T-cell (primary cell): Measurements from ENCODE around the gene ZNF462. TPM values are rescaled to one million over a fixed set of nuclear protein-coding genes. Genes with fewer than 3 reads are reported as not detected.

Experiments used
- ATAC-seq, 4 experiments: fragments of 200-7000 bp in 3 of 4; fragments of 150-1000 bp in 1 of 4; cut with Tn5 transposase; replicated peaks in 1 of 4; 1 replicate in 3 of 4; 2 replicates in 1 of 4; pipeline ENCODE4 v1.10.0; 2021; ENCODE audit warnings: moderate library complexity in 3 of 4, mild to moderate bottlenecking in 2 of 4, moderate number of reproducible peaks in 1 of 4
- CTCF ChIA-PET, 2 donors: fragments of 300-600 bp; sonication (Branson Sonifier 250); formaldehyde crosslinking; loops; one replicate each; lab custom pipeline; 2022; ENCODE audit warnings: antibody characterized with exemption in 2 of 2; lab: Charles Lee
- POLR2A ChIA-PET, 2 donors: fragments of 300-600 bp; sonication (Branson Sonifier 250); formaldehyde crosslinking; loops; one replicate each; lab custom pipeline; 2022; ENCODE audit warnings: antibody characterized with exemption in 2 of 2; lab: Charles Lee
- DNase-seq, 35 experiments: peaks; one replicate each; pipeline versions ENCODE4 v3.0.0 to v3.0.0-alpha.2; 2013 to 2023
- H3K27ac ChIP-seq: one replicate; pipeline ENCODE4 v1.5.1; 2013; ENCODE audit warnings: low read length
- H3K27me3 ChIP-seq, 2 experiments: replicated peaks in 1 of 2; 1 replicate in 1 of 2; 2 replicates in 1 of 2; pipeline versions ENCODE4 v1.6.1 to v1.7.0; 2013; ENCODE audit warnings: low read length in 1 of 2, mixed read lengths in 1 of 2; ENCODE audit not compliant: control insufficient read depth in 2 of 2, insufficient read depth in 2 of 2; ENCODE audit errors: extremely low read depth in 1 of 2
- H3K36me3 ChIP-seq, 2 donors: 1 replicate in 1 of 2; 2 replicates in 1 of 2; pipeline versions ENCODE4 v1.6.1 to v1.7.0; 2013; ENCODE audit warnings: low read length in 1 of 2; ENCODE audit not compliant: control insufficient read depth in 2 of 2, insufficient read depth in 1 of 2; ENCODE audit errors: extremely low read depth in 1 of 2
- H3K4me1 ChIP-seq, 2 experiments: 1 replicate in 1 of 2; 2 replicates in 1 of 2; pipeline versions ENCODE4 v1.6.1 to v1.7.0; 2013; ENCODE audit warnings: low read length in 2 of 2, mixed read lengths in 1 of 2; ENCODE audit not compliant: insufficient read depth in 2 of 2, control insufficient read depth in 1 of 2; ENCODE audit errors: extremely low read depth in 1 of 2
- H3K4me3 ChIP-seq, 2 donors: 1 replicate in 1 of 2; 2 replicates in 1 of 2; pipeline versions ENCODE4 v1.5.1 to v1.7.0; 2013; ENCODE audit warnings: mild to moderate bottlenecking in 2 of 2, low read length in 1 of 2, moderate library complexity in 1 of 2; ENCODE audit not compliant: control insufficient read depth in 1 of 2; ENCODE audit errors: extremely low read depth in 1 of 2
- H3K9me3 ChIP-seq: 2 replicates; pipeline ENCODE4 v1.7.0; 2013
- H3K27ac Mint-ChIP-seq, 2 donors: one replicate each; pipeline ENCODE4 v1.8.0; 2020 to 2021; ENCODE audit warnings: mild to moderate bottlenecking in 2 of 2, mixed read lengths in 2 of 2
- H3K27me3 Mint-ChIP-seq, 2 donors: one replicate each; pipeline ENCODE4 v1.8.0; 2021 to 2022; ENCODE audit warnings: mixed read lengths in 2 of 2
- H3K36me3 Mint-ChIP-seq: one replicate; pipeline ENCODE4 v1.8.0; 2021; ENCODE audit warnings: mixed read lengths
- H3K4me1 Mint-ChIP-seq, 3 donors: one replicate each; pipeline ENCODE4 v1.8.0; 2020 to 2022; ENCODE audit warnings: mixed read lengths in 3 of 3, mild to moderate bottlenecking in 1 of 3
- H3K4me3 Mint-ChIP-seq, 3 donors: one replicate each; pipeline ENCODE4 v1.8.0; 2020 to 2022; ENCODE audit warnings: mild to moderate bottlenecking in 3 of 3, mixed read lengths in 3 of 3, moderate library complexity in 3 of 3
- H3K9me3 Mint-ChIP-seq, 3 donors: one replicate each; pipeline ENCODE4 v1.8.0; 2020 to 2022; ENCODE audit warnings: mixed read lengths in 3 of 3
- WGBS: methylation state at CpG from one replicate; pipeline ENCODE4 v1.1.5; 2013; ENCODE audit warnings: missing lambda C conversion rate; ENCODE audit not compliant: insufficient coverage; 5-methylcytosine and 5-hydroxymethylcytosine counted together
- total RNA-seq, 35 experiments: library from RNA in 6 of 35; stranded (reverse) in 6 of 35; fragments of 120-200 nt in 1 of 35; gene quantifications; one replicate each; pipeline versions ENCODE4 v1.2.1 to v1.2.4 and lab custom pipeline; 2013 to 2026

The ZNF462 gene
- total RNA-seq, 5 donors from 2014 or later (not counting 1 experiment from before 2014, with no cell fraction given): 1.1 to 5.3 (median 2.5) TPM

GRCh38 chr9:107008011-107008410 lies 145.0 kb downstream of the ZNF462 start:
- peaks cover 2 to 3% of the 10 kb centered on the region in 2 donors for H3K27me3 Mint-ChIP-seq
- H3K4me3 Mint-ChIP-seq: no peak overlapping the region
- 88% methylated on average over 1 of the region's 3 CpGs for WGBS
- no peaks in the 10 kb centered on the region for H3K4me1 Mint-ChIP-seq
- H3K4me3 ChIP-seq: no peak overlapping the region
- DNase-seq (no peak), ATAC-seq (no peak)
- peaks cover 2 to 9% (median 4%) of the 10 kb centered on the region in 3 donors for H3K9me3 Mint-ChIP-seq
- H3K36me3 ChIP-seq: no peaks in the 10 kb centered on the region
- POLR2A ChIA-PET: no interaction called here
- no peaks in the 10 kb centered on the region for H3K9me3 ChIP-seq
- no peak overlapping the region for H3K27ac Mint-ChIP-seq
- no peaks in the 10 kb centered on the region for H3K36me3 Mint-ChIP-seq
- H3K27me3 ChIP-seq: no peaks in the 10 kb centered on the region
- no peak overlapping the region for H3K27ac ChIP-seq
- CTCF ChIA-PET: no interaction called here
- no peaks in the 10 kb centered on the region for H3K4me1 ChIP-seq

GRCh38 chr9:107008447-107008846 lies 145.5 kb downstream of the ZNF462 start:
- Histone ChIP-seq H3K36me3 (no peaks in the 10 kb centered on the region), H3K27ac (no peak overlapping the region), H3K27me3 (no peaks in the 10 kb centered on the region), H3K4me1 (no peaks in the 10 kb centered on the region), H3K4me3 (no peak overlapping the region), H3K9me3 (no peaks in the 10 kb centered on the region)
- H3K27ac Mint-ChIP-seq: no peak overlapping the region
- H3K4me3 Mint-ChIP-seq: no peak overlapping the region
- CTCF ChIA-PET: no interaction called here
- no peaks in the 10 kb centered on the region for H3K36me3 Mint-ChIP-seq
- H3K9me3 Mint-ChIP-seq: peaks cover 2 to 9% (median 4%) of the 10 kb centered on the region in 3 donors
- POLR2A ChIA-PET: no interaction called here
- H3K4me1 Mint-ChIP-seq: no peaks in the 10 kb centered on the region
- no peak for DNase-seq
- H3K27me3 Mint-ChIP-seq: peaks cover 2 to 3% of the 10 kb centered on the region in 2 donors
- 91% methylated on average over 6 of the region's 6 CpGs for WGBS
- ATAC-seq: no peak

DNA sequence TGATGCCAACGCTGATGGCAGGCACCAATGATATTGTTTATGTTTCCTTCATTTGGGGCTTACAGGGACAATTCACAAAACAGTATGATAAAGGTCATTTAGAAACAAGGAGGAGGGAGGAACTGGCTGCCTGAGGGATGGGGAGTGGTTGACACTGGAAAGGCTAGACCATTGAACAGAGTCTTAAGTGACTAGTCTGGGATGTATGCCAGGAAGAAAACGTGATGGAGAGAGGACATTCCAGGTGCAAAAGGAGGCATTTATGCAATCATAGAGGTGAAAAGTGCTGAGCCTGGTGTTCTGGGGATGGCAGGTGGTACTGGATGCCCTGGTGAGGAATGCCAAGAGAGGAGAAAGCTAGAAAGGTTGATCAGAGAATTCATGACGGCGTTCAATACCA lies 153.4 kb downstream of the ZNF462 start:
- Histone ChIP-seq H3K27me3 (no peaks in the 10 kb centered on the region), H3K27ac (no peak overlapping the region), H3K36me3 (no peaks in the 10 kb centered on the region), H3K4me3 (no peak overlapping the region), H3K4me1 (peaks cover 0 to 7% of the 10 kb centered on the region in 2 experiments), H3K9me3 (peaks cover 4% of the 10 kb centered on the region)
- Mint-ChIP-seq H3K4me1 (peaks cover 0 to 12% (median 0%) of the 10 kb centered on the region in 3 donors), H3K27ac (no peak overlapping the region), H3K27me3 (peaks cover 2 to 4% of the 10 kb centered on the region in 2 donors), H3K4me3 (no peak overlapping the region), H3K9me3 (peaks cover 5 to 19% (median 9%) of the 10 kb centered on the region in 3 donors), H3K36me3 (no peaks in the 10 kb centered on the region)
- ATAC-seq (no peak), DNase-seq (no peak)
- ChIA-PET CTCF (interaction anchor here in 1 of 2 donors (0.6 kb wide), 1 partner anchor 49 kb away, joined by 3 read pairs; no protein-coding TSS in a partner anchor), POLR2A (no interaction called here)
- WGBS: 64% methylated on average over 2 of the region's 4 CpGs

DNA sequence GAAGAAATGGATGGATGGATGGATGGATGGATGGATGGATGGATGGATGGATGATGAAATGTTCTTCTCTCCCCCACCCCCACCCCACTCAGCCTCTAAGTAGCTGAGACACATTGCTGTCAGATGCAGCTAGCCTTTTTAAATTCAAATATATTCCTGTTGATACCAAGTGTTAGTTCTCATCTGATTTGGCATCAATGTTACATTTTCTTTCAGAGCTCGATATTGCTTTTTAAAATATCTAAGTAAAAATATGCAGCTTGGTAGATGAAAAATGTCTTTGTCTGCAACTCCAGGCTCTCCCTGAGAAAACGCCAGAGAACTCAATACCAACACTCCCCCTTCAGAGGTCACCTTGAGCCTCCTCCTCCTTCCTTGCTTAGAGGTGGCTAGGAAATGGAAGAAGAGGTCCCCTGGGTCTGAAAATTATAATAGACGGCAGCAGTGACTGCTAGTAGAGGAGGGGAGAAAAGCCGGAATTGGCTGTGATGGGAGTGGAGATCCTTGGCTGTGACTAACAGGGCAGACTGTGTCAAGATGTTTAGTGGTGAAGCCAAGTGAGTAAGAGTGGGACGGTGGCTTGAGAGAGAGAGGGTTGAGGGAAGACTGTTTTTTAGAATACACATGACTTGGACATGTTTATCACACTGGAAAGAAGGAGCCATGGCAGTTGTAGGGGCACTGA lies 156.0 kb downstream of the ZNF462 start:
- Mint-ChIP-seq H3K4me1 (peaks cover 4 to 14% (median 4%) of the 10 kb centered on the region in 3 donors), H3K9me3 (peaks cover 3 to 14% (median 9%) of the 10 kb centered on the region in 3 donors), H3K36me3 (no peaks in the 10 kb centered on the region), H3K27me3 (peaks cover 0 to 3% of the 10 kb centered on the region in 2 donors), H3K4me3 (no peak overlapping the region), H3K27ac (no peak overlapping the region)
- Histone ChIP-seq H3K9me3 (peaks cover 4% of the 10 kb centered on the region), H3K27ac (no peak overlapping the region), H3K4me3 (no peak overlapping the region), H3K4me1 (peaks cover 0 to 8% of the 10 kb centered on the region in 2 experiments), H3K27me3 (no peaks in the 10 kb centered on the region), H3K36me3 (no peaks in the 10 kb centered on the region)
- CTCF ChIA-PET: no interaction called here
- ATAC-seq (no peak), DNase-seq (no peak)
- POLR2A ChIA-PET: no interaction called here
- 93% methylated on average over 3 of the region's 5 CpGs for WGBS

DNA sequence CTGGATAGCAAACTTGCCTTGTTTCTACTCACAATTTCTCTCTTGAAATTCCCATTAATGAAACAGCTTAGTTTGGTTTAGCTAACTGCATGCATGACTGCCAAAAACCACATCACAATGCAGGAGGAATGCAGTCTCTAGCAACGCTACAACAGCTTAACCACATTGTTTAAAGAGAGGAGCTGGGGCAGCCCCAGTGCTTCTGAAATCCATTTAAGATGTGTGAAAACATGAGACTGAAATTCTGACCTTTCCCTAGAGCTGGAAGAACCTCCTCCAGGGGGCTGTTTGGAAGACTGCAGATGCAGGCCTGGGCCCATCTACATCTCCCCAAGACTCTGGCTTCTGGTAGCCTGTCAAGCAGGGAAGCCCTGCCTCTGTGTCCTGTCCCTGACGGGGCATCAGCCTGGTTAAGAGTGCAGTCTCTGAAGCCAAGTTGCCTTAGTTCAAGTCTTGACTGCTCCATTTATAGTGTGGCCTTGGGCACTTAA lies 157.1 kb downstream of the ZNF462 start:
- POLR2A ChIA-PET: interaction anchor here in 1 of 2 donors (0.6 kb wide), 1 partner anchor 267 kb away, joined by 4 read pairs; no protein-coding TSS in a partner anchor
- no peaks in the 10 kb centered on the region for H3K36me3 ChIP-seq
- H3K27me3 ChIP-seq: no peaks in the 10 kb centered on the region
- DNase-seq: peak in 1 of 35 experiments; percentile 2
- H3K4me3 ChIP-seq: no peak overlapping the region
- CTCF ChIA-PET: no interaction called here
- H3K4me1 ChIP-seq: peaks cover 0 to 19% of the 10 kb centered on the region in 2 experiments
- Mint-ChIP-seq H3K27ac (no peak overlapping the region), H3K36me3 (no peaks in the 10 kb centered on the region), H3K27me3 (no peaks in the 10 kb centered on the region), H3K4me1 (peaks cover 9 to 21% (median 9%) of the 10 kb centered on the region in 3 donors), H3K9me3 (peaks cover 3 to 14% (median 9%) of the 10 kb centered on the region in 3 donors), H3K4me3 (no peak overlapping the region)
- WGBS: 56% methylated on average over 1 of the region's 2 CpGs
- no peak overlapping the region for H3K27ac ChIP-seq
- peak in 1 of 4 experiments; percentile 58 for ATAC-seq
- H3K9me3 ChIP-seq: peaks cover 4% of the 10 kb centered on the region

DNA sequence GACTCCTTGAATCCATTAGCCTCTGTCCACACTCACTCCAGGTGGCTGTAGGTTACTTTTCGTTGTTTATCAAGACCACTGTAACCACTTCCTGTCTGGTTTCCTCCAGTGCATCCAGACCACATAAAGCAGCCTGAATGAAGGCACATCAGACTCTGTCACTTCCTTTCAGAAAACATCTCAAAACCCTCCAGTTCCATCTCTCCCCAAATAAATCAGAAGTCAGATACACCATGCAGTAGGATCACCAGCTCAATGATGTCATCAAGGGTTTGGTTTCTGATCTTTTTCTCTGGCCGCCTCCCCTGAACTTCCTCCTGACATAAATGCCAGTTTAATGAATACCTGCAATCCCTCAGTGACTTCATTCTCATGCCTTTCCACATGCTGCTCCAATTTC lies 161.2 kb downstream of the ZNF462 start:
- Histone ChIP-seq H3K4me1 (peaks cover 0 to 29% of the 10 kb centered on the region in 2 experiments), H3K9me3 (no peaks in the 10 kb centered on the region), H3K4me3 (no peak overlapping the region), H3K36me3 (no peaks in the 10 kb centered on the region), H3K27ac (no peak overlapping the region), H3K27me3 (no peaks in the 10 kb centered on the region)
- POLR2A ChIA-PET: interaction anchor here in 1 of 2 donors (0.6 kb wide), 1 partner anchor 193 kb away, joined by 3 read pairs; no protein-coding TSS in a partner anchor
- CTCF ChIA-PET: no interaction called here
- WGBS: 11% methylated on average over 2 of the region's 2 CpGs
- peak in 1 of 4 experiments; percentile 55 for ATAC-seq
- Mint-ChIP-seq H3K27me3 (no peaks in the 10 kb centered on the region), H3K4me3 (no peak overlapping the region), H3K36me3 (no peaks in the 10 kb centered on the region), H3K4me1 (peaks cover 9 to 25% (median 9%) of the 10 kb centered on the region in 3 donors), H3K27ac (no peak overlapping the region), H3K9me3 (peaks cover 0 to 4% (median 0%) of the 10 kb centered on the region in 3 donors)
- DNase-seq: no peak
